H1 (cell line): Measurements from ENCODE around the gene PPP1R3G. TPM values are rescaled to one million over a fixed set of nuclear protein-coding genes. Genes with fewer than 3 reads are reported as not detected.

ENCODE experiments used
- CTCF ChIA-PET: fragments of 300-600 bp; sonication (Branson Sonifier 250); formaldehyde crosslinking; loops from one replicate; lab custom pipeline; 2021; ENCODE audit not compliant: partially characterized antibody; lab: Charles Lee
- POLR2A ChIA-PET: fragments of 300-600 bp; sonication (Branson Sonifier 250); formaldehyde crosslinking; loops from one replicate; lab custom pipeline; 2021; ENCODE audit warnings: inconsistent platforms; ENCODE audit not compliant: partially characterized antibody; lab: Charles Lee
- DNase-seq, 2 experiments: peaks; one replicate each; pipeline versions ENCODE4 v3.0.0 to v3.0.0-alpha.2; 2010 to 2022; ENCODE audit warnings: low spot score in 2 of 2, low read depth in 1 of 2, mixed read lengths in 1 of 2
- FAIRE-seq: peaks from 2 replicates; lab custom pipeline; 2011; peaks lifted over from hg19 to GRCh38; lab: Jason Lieb, UNC
- H2AFZ ChIP-seq: 2 replicates; pipeline ENCODE4 v1.8.1; 2012; ENCODE audit warnings: low read length, inconsistent platforms
- H2AK5ac ChIP-seq: 2 replicates; pipeline ENCODE4 v1.6.1; 2013; ENCODE audit warnings: low read depth, low read length
- H2BK120ac ChIP-seq: replicated peaks from 2 replicates; pipeline ENCODE3; 2013; ENCODE audit warnings: low read depth, low read length, inconsistent platforms
- H2BK12ac ChIP-seq: 2 replicates; pipeline ENCODE4 v1.6.1; 2013; ENCODE audit warnings: low read depth, low read length
- H2BK15ac ChIP-seq: 2 replicates; pipeline ENCODE4 v1.6.1; 2013; ENCODE audit warnings: low read length
- H2BK20ac ChIP-seq: 2 replicates; pipeline ENCODE4 v1.6.1; 2013; ENCODE audit warnings: low read length
- H2BK5ac ChIP-seq: 2 replicates; pipeline ENCODE4 v1.6.1; 2013; ENCODE audit warnings: low read depth, low read length
- H3K14ac ChIP-seq: 2 replicates; pipeline ENCODE4 v1.6.1; 2013; ENCODE audit warnings: inconsistent platforms; ENCODE audit not compliant: insufficient read length
- H3K18ac ChIP-seq: 2 replicates; pipeline ENCODE4 v1.6.1; 2013; ENCODE audit warnings: low read length; ENCODE audit errors: extremely low read depth
- H3K23ac ChIP-seq: 2 replicates; pipeline ENCODE4 v1.6.1; 2013; ENCODE audit warnings: inconsistent platforms; ENCODE audit not compliant: insufficient read length
- H3K23me2 ChIP-seq: 2 replicates; pipeline ENCODE4 v1.6.1; 2013; ENCODE audit warnings: low read depth, low read length
- H3K27ac ChIP-seq: 2 replicates; pipeline ENCODE4 v1.6.1; 2011; ENCODE audit warnings: low read depth, low read length, inconsistent platforms
- H3K27me3 ChIP-seq, 4 experiments: replicated peaks in 1 of 4; 1 replicate in 1 of 4; 2 replicates in 3 of 4; pipeline versions ENCODE4 v1.6.1 to v1.8.1; 2011 to 2013; ENCODE audit warnings: low read length in 3 of 4, mild to moderate bottlenecking in 3 of 4, inconsistent platforms in 2 of 4, mixed read lengths in 2 of 4, moderate library complexity in 1 of 4; ENCODE audit not compliant: control insufficient read depth in 3 of 4, insufficient read depth in 3 of 4; ENCODE audit errors: extremely low read depth in 1 of 4
- H3K36me3 ChIP-seq, 4 experiments: 2 replicates each; pipeline versions ENCODE4 v1.6.1 to v1.8.1; 2011 to 2013; ENCODE audit warnings: mild to moderate bottlenecking in 4 of 4, low read length in 3 of 4, moderate library complexity in 2 of 4, control low read depth in 1 of 4, inconsistent platforms in 1 of 4; ENCODE audit not compliant: insufficient read depth in 4 of 4, control insufficient read depth in 2 of 4
- H3K4ac ChIP-seq: replicated peaks from 2 replicates; pipeline ENCODE3; 2013; ENCODE audit warnings: low read length, low read depth, mixed read lengths, inconsistent platforms; ENCODE audit not compliant: insufficient read length
- H3K4me1 ChIP-seq, 4 experiments: replicated peaks in 1 of 4; 1 replicate in 1 of 4; 2 replicates in 3 of 4; pipeline versions ENCODE4 v1.6.1 to v1.8.1; 2011 to 2013; ENCODE audit warnings: low read length in 3 of 4, inconsistent platforms in 2 of 4, mixed read lengths in 1 of 4; ENCODE audit not compliant: insufficient read depth in 4 of 4, control insufficient read depth in 3 of 4
- H3K4me2 ChIP-seq, 2 experiments: 2 replicates each; pipeline versions ENCODE4 v1.6.1 to v1.8.1; 2011 to 2013; ENCODE audit warnings: low read depth in 2 of 2, low read length in 2 of 2, control low read depth in 1 of 2, inconsistent platforms in 1 of 2, mild to moderate bottlenecking in 1 of 2; ENCODE audit not compliant: insufficient read depth in 1 of 2
- H3K4me3 ChIP-seq, 4 experiments: fragments of 200-600, 300-600 bp in 1 of 4; sonication (generic), shearing (Covaris generic), sonication (Bioruptor Twin) in 1 of 4; 2 replicates each; pipeline versions ENCODE4 v1.5.1 to v1.8.1; 2011 to 2016; ENCODE audit warnings: low read length in 4 of 4, low read depth in 3 of 4, control low read depth in 2 of 4, inconsistent platforms in 2 of 4, mild to moderate bottlenecking in 2 of 4, mixed read lengths in 1 of 4, moderate library complexity in 1 of 4; ENCODE audit not compliant: insufficient read depth in 2 of 4; ENCODE audit errors: extremely low read depth in 1 of 4
- H3K56ac ChIP-seq: replicated peaks from 2 replicates; pipeline ENCODE3; 2013; ENCODE audit warnings: low read depth, mild to moderate bottlenecking, mixed read lengths, low read length, inconsistent platforms; ENCODE audit not compliant: insufficient read length
- H3K79me1 ChIP-seq: 2 replicates; pipeline ENCODE4 v1.6.1; 2013; ENCODE audit warnings: low read depth, low read length, control low read depth
- H3K79me2 ChIP-seq, 2 experiments: 2 replicates each; pipeline versions ENCODE4 v1.6.1 to v1.8.1; 2012 to 2013; ENCODE audit warnings: low read length in 2 of 2, mild to moderate bottlenecking in 2 of 2, inconsistent platforms in 1 of 2; ENCODE audit not compliant: insufficient read depth in 2 of 2, control insufficient read depth in 1 of 2
- H3K9ac ChIP-seq, 4 experiments: replicated peaks in 1 of 4; 1 replicate in 1 of 4; 2 replicates in 3 of 4; pipeline versions ENCODE4 v1.6.1 to v1.8.1; 2011 to 2013; ENCODE audit warnings: low read depth in 3 of 4, low read length in 3 of 4, control low read depth in 2 of 4, mild to moderate bottlenecking in 2 of 4, moderate library complexity in 2 of 4, inconsistent platforms in 1 of 4; ENCODE audit errors: extremely low read depth in 1 of 4
- H3K9me3 ChIP-seq, 2 experiments: 2 replicates each; pipeline versions ENCODE4 v1.6.1 to v1.8.1; 2012 to 2013; ENCODE audit warnings: mild to moderate bottlenecking in 2 of 2, moderate library complexity in 2 of 2, control low read depth in 1 of 2, inconsistent platforms in 1 of 2, low read depth in 1 of 2, low read length in 1 of 2, mixed read lengths in 1 of 2; ENCODE audit not compliant: insufficient read depth in 2 of 2
- H4K20me1 ChIP-seq, 2 experiments: replicated peaks in 1 of 2; 2 replicates each; pipeline versions ENCODE3 to v1.8.1; 2011 to 2013; ENCODE audit warnings: inconsistent platforms in 2 of 2, low read length in 2 of 2, mild to moderate bottlenecking in 1 of 2; ENCODE audit not compliant: insufficient read depth in 2 of 2, control insufficient read depth in 1 of 2
- H4K5ac ChIP-seq: 2 replicates; pipeline ENCODE4 v1.6.1; 2013; ENCODE audit warnings: low read length, low read depth, mixed read lengths, inconsistent platforms; ENCODE audit not compliant: insufficient read length
- H4K8ac ChIP-seq: 2 replicates; pipeline ENCODE4 v1.8.0; 2013; ENCODE audit warnings: mild to moderate bottlenecking, moderate library complexity, low read length, inconsistent platforms; ENCODE audit not compliant: insufficient read depth; ENCODE audit errors: extremely low read depth
- H4K91ac ChIP-seq: replicated peaks from 2 replicates; pipeline ENCODE3; 2013; ENCODE audit warnings: low read length, mixed read lengths, inconsistent platforms; ENCODE audit not compliant: insufficient read length
- GTF2F1 ChIP-seq: IDR thresholded peaks from 2 replicates; pipeline ENCODE4 v1.6.1; 2012; ENCODE audit warnings: low read depth, low read length, improper control_type of control experiment, borderline replicate concordance
- PHF8 ChIP-seq: fragments of 200-600 bp; sonication (generic); conservative IDR thresholded peaks from 2 replicates; pipeline ENCODE4 v1.7.1; 2012; ENCODE audit warnings: low read depth, mild to moderate bottlenecking, inconsistent platforms, low read length, moderate library complexity
- RFX5 ChIP-seq: IDR thresholded peaks from 2 replicates; pipeline ENCODE4 v1.6.1; 2011; ENCODE audit warnings: low read depth, low read length, improper control_type of control experiment, borderline replicate concordance
- SIRT6 ChIP-seq: IDR thresholded peaks from one replicate; pipeline ENCODE4 v1.7.1; 2012; ENCODE audit warnings: low read length, inconsistent platforms
- SP2 ChIP-seq: IDR thresholded peaks from 2 replicates; pipeline ENCODE4 v1.6.1; 2012; ENCODE audit warnings: mild to moderate bottlenecking, low read length, inconsistent platforms
- TAF7 ChIP-seq: optimal IDR thresholded peaks from 2 replicates; pipeline ENCODE3; 2011; ENCODE audit warnings: low read depth, mild to moderate bottlenecking, inconsistent platforms, low read length, moderate library complexity, borderline replicate concordance
- WGBS, 2 experiments: shearing (Covaris generic) in 1 of 2; methylation state at CpG; one replicate each; pipeline versions ENCODE4 v1.1.6 to v1.1.7; 2013 to 2015; ENCODE audit warnings: low lambda C conversion rate in 2 of 2, mixed read lengths in 2 of 2, inconsistent platforms in 1 of 2, low coverage in 1 of 2, missing lambda C conversion rate in 1 of 2; ENCODE audit not compliant: insufficient replicate concordance in 2 of 2, insufficient coverage in 1 of 2, insufficient read length in 1 of 2; ENCODE audit errors: extremely low coverage in 1 of 2, missing lambda C conversion rate in 1 of 2; 5-methylcytosine and 5-hydroxymethylcytosine counted together
- polyA plus RNA-seq, 7 experiments: library from polyadenylated mRNA; depleted of rRNA in 3 of 7; stranded (reverse) in 5 of 7; unstranded in 2 of 7; fragments of >200 nt in 5 of 7; fragments of 200-250 nt in 2 of 7; gene quantifications; 1 replicate in 5 of 7; 2 replicates in 1 of 7; 4 replicates in 1 of 7; pipeline versions ENCODE4 v1.2.1 to v1.2.3, GENCODE V29; 2011 to 2013; ENCODE audit warnings: missing spikeins in 2 of 7, mixed read lengths in 2 of 7
- total RNA-seq: library from RNA; stranded (reverse); fragmentation: NEBNext Ultra II Directional; extraction: Animal tissue kit (Norgen Biotek cat#: 25700); gene quantifications from 2 replicates; pipeline ENCODE4 v1.2.1, GENCODE V29; 2021

Gene PPP1R3G
- total and polyA plus RNA-seq, 2 of the 8 experiments (the other 6 are each of a cell fraction or from before 2014, with no cell fraction given), result 0.03 to 0.09 TPM

DNA sequence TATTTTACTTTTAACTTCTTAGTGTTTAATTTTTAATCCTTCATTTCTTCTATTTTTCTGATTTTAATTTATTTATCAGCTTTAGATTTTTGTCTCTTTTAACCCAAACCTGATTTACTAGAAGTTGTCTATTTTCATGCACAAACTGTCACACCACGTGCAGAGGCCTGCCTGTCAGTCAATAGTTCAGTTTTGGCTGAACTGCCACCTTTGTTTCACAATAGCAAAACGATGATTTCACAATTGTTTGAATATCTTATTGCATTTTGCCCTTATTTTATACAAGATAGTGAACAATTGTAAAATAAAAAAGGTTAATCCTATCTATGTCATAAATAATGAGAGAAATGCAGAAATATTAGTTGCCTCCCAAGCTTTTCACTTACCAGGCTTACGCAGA lies 24.0 kb upstream of the PPP1R3G start:
- H4K5ac ChIP-seq, result no peak overlapping the region
- H3K23me2 ChIP-seq, result no peaks in the 10 kb centered on the region

More for the DNA sequence above, 24.0 kb upstream of the PPP1R3G start:
- Histone ChIP-seq H4K20me1 (no peaks in the 10 kb centered on the region), H3K27me3 (no peaks in the 10 kb centered on the region), H4K8ac (no peak overlapping the region), H2BK15ac (no peak overlapping the region), H3K27ac (no peak overlapping the region), H3K4me2 (no peak overlapping the region), H2BK5ac (no peak overlapping the region), H2BK120ac (no peak overlapping the region), H3K79me1 (no peaks in the 10 kb centered on the region), H3K4me3 (no peak overlapping the region), H3K56ac (no peak overlapping the region), H2AFZ (no peak overlapping the region), H2AK5ac (no peak overlapping the region), H3K14ac (no peak overlapping the region), H3K79me2 (no peaks in the 10 kb centered on the region), H3K36me3 (no peaks in the 10 kb centered on the region), H3K4ac (no peak overlapping the region), H3K9me3 (no peaks in the 10 kb centered on the region), H4K91ac (no peak overlapping the region), H2BK20ac (no peak overlapping the region), H3K18ac (no peak overlapping the region), H3K9ac (no peak overlapping the region), H3K23ac (no peak overlapping the region), H3K4me1 (no peaks in the 10 kb centered on the region), H2BK12ac (no peak overlapping the region)
- no peak for FAIRE-seq
- 82% methylated on average over 3 of the region's 3 CpGs; no CpG with 5 or more reads in 1 of the 2 experiments for WGBS, 2 experiments
- DNase-seq, result no peak
- no peak for TF ChIP-seq PHF8
- no peak for TF ChIP-seq SIRT6
- TF ChIP-seq TAF7, result no peak
- no peak for TF ChIP-seq SP2
- TF ChIP-seq GTF2F1, result no peak
- TF ChIP-seq RFX5, result no peak
- CTCF ChIA-PET, result interaction anchor here (0.7 to 1.2 kb wide), 4 partner anchors 24 to 113 kb away, joined by 3 to 4 read pairs (median 3); no protein-coding TSS in a partner anchor
- POLR2A ChIA-PET, result no interaction called here
